ENCODE data around the gene FFAR3. TPM values are rescaled to one million over a fixed set of nuclear protein-coding genes. Genes with fewer than 3 reads are reported as not detected.
A peak's percentile ranks its signal among the peaks of the same experiment; 100 is the strongest.

The FFAR3 gene
- total RNA-seq, 1 donor, result not detected

DNA sequence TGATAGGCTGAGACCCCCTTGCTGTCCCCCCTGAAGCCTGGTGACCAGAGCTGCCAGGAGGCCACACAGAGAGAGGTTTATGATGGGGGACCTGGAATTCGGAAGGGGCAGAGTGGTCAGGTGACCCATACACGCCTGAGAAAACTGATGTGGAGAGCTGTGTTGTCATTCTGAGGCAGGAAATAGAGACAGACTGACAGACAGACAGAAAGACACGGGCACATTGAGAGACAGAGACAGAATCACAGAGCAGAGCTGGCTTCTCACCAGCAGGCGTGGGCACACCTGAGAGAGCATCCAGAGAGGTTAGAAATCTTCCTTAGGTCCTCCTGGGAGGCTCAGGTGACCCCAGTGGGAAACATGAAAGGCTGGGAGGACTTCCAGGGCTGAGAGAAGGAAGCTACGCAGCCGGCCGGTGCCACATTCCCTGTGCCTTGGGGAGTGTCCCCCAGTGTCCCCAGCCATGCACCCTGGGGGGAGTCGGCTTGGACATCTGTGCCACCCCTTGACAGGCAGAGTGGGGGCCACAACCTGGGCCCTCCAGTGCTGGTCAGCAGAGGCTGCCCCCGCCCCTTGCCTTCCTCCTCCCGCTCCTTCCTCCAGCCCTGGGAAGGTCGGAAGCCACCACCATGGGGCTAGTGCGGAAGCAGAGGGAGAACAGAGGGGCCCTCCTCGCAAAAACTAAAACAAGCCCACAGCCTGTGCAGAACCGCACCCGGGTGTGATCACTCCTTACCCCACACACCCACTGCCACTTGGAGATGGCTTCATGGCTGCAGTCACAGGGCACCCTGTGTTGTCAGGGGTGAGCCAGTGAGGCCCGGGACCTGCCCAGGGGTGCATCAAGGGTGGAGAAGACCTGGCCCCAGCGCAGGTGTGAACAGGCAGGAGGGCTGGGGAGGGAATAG, 8.4 kb upstream of the FFAR3 start:
- no peak overlapping the region for H3K4me3 ChIP-seq (ENCODE audit: low read depth, low read length)
- no peak for DNase-seq (ENCODE audit: low read depth)
- TF ChIP-seq, protein P1, sequence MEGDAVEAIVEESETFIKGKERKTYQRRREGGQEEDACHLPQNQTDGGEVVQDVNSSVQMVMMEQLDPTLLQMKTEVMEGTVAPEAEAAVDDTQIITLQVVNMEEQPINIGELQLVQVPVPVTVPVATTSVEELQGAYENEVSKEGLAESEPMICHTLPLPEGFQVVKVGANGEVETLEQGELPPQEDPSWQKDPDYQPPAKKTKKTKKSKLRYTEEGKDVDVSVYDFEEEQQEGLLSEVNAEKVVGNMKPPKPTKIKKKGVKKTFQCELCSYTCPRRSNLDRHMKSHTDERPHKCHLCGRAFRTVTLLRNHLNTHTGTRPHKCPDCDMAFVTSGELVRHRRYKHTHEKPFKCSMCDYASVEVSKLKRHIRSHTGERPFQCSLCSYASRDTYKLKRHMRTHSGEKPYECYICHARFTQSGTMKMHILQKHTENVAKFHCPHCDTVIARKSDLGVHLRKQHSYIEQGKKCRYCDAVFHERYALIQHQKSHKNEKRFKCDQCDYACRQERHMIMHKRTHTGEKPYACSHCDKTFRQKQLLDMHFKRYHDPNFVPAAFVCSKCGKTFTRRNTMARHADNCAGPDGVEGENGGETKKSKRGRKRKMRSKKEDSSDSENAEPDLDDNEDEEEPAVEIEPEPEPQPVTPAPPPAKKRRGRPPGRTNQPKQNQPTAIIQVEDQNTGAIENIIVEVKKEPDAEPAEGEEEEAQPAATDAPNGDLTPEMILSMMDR (IDR thresholded peaks at IDR 0.05; ENCODE audit: insufficient read depth, low read depth, low read length), result no peak

DNA sequence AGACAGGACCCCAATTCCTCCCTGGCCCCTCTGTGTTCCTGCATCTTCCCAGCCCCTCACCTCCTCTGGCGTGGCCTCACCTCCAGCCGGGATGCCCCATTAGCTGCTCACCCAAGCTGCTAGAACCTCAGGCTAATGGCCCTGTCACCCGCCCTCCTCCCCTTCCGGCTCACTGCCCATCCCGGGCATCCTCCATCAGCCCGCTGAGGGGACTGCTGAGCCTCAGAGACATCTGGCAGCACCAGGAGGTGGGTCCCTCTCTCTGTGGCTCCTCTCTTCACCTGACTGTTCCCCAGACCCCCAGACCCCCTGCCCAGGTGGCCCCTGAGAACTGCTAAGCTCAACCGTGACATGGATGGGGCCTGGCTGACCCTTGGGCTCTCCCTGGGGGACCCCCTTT, 7.7 kb upstream of the FFAR3 start:
- H3K4me3 ChIP-seq (ENCODE audit: low read depth, low read length), result no peak overlapping the region
- TF ChIP-seq, protein P1 (IDR thresholded peaks at IDR 0.05; ENCODE audit: insufficient read depth, low read depth, low read length), result no peak
- no peak for DNase-seq (ENCODE audit: low read depth)

DNA sequence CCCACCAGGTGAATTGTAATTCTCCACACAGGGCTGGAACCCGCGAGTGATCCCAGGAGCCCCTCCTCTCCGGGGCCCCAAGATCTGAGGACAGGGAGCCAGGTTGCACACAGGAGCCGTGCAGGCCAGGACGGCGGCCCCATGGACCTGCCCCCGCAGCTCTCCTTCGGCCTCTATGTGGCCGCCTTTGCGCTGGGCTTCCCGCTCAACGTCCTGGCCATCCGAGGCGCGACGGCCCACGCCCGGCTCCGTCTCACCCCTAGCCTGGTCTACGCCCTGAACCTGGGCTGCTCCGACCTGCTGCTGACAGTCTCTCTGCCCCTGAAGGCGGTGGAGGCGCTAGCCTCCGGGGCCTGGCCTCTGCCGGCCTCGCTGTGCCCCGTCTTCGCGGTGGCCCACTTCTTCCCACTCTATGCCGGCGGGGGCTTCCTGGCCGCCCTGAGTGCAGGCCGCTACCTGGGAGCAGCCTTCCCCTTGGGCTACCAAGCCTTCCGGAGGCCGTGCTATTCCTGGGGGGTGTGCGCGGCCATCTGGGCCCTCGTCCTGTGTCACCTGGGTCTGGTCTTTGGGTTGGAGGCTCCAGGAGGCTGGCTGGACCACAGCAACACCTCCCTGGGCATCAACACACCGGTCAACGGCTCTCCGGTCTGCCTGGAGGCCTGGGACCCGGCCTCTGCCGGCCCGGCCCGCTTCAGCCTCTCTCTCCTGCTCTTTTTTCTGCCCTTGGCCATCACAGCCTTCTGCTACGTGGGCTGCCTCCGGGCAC, 6.7 kb upstream of the FFAR3 start:
- no peak for DNase-seq (ENCODE audit: low read depth)
- TF ChIP-seq, protein P1 (IDR thresholded peaks at IDR 0.05; ENCODE audit: insufficient read depth, low read depth, low read length), result no peak

DNA sequence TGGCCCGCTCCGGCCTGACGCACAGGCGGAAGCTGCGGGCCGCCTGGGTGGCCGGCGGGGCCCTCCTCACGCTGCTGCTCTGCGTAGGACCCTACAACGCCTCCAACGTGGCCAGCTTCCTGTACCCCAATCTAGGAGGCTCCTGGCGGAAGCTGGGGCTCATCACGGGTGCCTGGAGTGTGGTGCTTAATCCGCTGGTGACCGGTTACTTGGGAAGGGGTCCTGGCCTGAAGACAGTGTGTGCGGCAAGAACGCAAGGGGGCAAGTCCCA, 6.1 kb upstream of the FFAR3 start:
- no peak overlapping the region for H3K4me3 ChIP-seq (ENCODE audit: low read depth, low read length)
- DNase-seq (ENCODE audit: low read depth), result no peak
- TF ChIP-seq, protein P1 (IDR thresholded peaks at IDR 0.05; ENCODE audit: insufficient read depth, low read depth, low read length), result no peak

More for the DNA sequence above, 6.7 kb upstream of the FFAR3 start:
- H3K4me3 ChIP-seq (ENCODE audit: low read depth, low read length), result no peak overlapping the region

DNA sequence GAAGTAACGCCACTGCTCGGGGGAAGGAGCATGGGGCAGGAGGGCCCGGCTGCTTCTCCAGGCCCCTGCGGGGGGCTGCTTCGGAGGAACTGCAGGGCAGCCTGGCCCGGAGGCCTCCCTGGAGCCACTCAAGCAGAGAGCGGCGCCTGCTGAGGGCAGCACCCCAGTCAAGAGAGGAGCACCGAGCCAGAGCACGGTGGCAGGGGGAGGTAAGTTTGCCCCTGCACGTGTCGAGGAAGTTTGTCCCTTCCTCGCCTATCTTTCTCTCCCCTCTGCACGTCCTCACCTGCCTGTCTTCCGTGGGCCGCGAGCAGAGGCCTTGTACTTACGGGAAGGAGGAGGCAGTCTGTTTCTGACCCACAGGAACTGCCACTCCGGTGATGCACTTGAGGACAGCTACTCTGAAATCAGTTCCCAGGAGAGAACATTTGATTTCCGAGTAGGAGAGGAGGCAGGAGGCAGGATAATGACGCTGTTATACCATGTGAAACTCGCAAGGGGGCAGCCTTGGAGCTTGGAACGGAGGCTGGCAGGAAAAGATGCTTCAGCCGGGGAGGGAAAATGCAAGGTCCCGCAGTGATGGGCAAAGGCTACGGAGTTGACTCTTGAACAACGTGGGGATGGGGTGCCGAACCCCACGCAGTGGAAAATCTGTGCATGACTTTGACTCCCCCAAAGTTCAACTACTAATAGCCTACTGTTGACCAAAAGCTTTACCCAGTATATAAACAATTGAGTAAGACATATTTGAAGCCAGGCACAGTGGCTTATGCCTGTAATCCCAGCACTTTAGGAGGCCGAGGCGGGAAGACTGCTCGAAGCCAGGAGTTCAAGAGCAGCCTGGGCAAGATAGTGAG, 5.6 kb upstream of the FFAR3 start:
- DNase-seq (ENCODE audit: low read depth), result peak; percentile 71
- H3K4me3 ChIP-seq (ENCODE audit: low read depth, low read length), result no peak overlapping the region
- TF ChIP-seq, protein P1 (IDR thresholded peaks at IDR 0.05; ENCODE audit: insufficient read depth, low read depth, low read length), result peak; percentile 86

DNA sequence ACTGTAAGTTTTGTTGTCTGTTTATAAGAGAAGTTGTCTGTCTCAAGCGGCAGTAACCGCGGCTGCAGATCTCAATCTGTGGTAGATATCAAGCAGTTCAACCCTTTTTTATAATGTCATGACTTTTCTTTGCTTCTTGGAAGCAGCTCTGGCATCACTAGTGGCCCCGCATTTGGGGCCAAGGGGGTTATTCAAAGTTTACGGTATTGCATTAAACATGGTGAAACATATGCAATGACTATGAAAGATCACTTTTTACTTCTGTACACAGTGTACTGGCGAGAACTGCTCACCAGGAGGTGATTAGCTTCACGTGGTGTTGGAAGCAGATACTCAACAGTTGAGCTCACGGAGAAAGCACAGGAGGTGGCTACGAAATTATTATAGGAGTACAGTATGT, 4.6 kb upstream of the FFAR3 start:
- H3K4me3 ChIP-seq (ENCODE audit: low read depth, low read length), result no peak overlapping the region
- DNase-seq (ENCODE audit: low read depth), result no peak
- TF ChIP-seq, protein P1 (IDR thresholded peaks at IDR 0.05; ENCODE audit: insufficient read depth, low read depth, low read length), result no peak

All from fibroblast of villous mesenchyme (primary cell).